NCI-H345 (cell line): Measurements from ENCODE around the gene PPP1R27.
"Not testable (repeated sequence)": the region's sequence is repeated elsewhere in the genome, so short reads cannot be mapped to it uniquely, and the experiment has no call there.

Experiments
- DNase-seq: peaks from one replicate; lab custom pipeline; 2025; lab: John Stamatoyannopoulos, UW

PPP1R27 gene

DNA sequence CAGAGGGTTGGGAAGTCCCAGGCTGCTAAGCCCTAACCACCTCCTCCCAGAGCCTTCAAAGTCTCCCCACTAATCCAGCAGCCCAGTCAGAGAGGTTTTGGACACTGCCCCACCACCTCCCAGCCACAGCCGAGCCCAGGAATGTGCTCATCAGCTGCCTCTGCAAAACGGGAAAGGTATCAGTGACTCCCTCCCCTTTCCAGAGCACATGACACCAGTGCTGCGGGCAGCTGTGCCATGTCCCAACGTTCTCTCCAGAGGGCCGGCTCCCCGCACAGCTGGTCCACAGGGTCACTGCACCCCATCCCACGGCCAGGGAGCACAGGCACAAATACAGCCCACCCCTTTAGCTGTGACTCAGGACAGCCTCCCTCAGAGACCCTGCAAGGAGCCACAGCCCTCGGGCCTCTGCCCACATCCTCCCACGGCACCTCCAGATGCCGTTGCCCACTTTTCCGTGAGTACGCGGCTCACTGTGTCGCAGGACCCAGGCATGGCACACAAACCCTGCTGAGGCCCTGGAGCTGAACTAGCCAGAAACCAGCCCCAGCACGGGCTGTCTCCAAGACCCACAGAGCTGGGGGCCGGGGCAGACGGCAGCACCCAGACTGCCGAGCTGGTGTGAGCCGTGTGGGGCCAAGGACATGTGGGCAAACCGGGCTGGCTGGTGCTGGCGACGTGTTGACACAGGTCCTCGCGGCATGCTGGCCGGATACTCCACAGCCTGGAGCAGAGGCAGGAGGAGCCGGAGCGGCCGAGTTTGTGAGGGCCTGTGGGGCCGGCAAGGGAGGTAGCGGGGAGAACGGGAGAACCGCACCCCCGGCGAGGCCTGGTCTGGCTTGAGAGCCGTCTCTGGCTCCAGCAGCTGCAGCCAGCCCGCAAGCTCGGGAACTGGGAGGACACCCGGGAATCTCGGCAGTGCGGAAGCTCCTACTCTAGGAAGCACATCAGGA, 6.3 kb upstream of the PPP1R27 start:
- no peak for DNase-seq

DNA sequence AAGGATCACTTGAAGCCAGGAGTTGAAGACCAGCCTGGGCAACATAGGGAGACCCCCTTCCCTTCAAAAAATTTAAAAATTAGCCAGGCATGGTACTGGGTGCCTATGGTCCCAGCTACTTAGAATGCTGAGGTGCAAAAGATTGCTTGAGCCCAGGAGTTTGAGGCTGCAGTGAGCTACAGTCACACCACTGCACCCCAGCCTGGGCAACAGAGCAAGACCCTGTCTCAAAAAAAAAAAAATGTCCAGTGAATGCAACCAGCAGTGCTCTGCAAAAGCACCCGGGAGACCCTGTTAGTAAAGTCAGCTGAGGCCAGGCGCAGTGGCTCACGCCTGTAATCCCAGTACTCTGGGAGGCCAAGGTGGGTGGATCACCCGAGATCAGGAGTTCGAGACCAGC, 5.2 kb upstream of the PPP1R27 start:
- DNase-seq = not testable (repeated sequence)

DNA sequence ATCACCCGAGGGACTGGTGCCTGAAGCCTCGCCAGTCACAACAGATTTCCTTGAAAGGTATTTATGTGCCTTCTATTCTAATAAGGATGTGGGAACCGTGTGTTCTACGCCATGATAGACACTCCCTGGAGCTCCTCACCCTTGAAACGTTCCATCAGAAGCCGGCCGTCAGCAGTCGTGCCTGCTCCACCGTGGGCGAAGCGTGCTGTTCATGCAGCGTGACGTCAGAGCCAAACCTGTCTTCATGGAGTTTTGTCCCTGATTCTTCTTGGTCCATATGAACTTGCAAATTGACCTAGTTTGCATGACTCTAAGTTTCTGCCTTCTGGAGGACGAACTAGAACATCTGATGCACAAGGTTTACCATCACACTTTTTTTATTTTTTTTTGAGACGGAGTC, 4.5 kb upstream of the PPP1R27 start:
- DNase-seq = no peak

DNA sequence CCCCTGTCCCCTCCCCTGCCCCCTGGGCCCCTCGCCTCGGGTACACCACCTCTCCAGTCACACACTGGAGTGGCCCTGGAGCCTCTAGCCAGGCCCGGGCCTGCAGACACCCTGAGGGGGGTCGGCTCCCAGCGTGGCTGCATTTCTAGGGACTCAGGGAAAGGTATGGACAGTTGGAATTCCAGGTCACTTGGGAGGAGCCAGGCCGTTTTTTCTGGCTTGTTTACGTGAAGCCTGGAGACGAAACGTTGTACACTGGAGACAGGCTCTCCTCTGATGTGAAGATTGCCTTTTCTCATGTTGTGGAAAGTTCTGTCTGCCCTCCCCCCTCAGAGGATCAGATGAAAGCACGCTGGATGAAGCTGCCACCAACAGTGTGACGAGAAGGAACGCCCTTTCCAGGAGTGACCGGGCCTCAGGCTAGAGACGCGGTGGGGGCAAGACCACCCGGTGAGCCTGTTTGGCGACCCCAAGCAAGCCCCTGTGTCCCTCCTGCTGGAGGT, 4.0 kb upstream of the PPP1R27 start:
- no peak for DNase-seq

DNA sequence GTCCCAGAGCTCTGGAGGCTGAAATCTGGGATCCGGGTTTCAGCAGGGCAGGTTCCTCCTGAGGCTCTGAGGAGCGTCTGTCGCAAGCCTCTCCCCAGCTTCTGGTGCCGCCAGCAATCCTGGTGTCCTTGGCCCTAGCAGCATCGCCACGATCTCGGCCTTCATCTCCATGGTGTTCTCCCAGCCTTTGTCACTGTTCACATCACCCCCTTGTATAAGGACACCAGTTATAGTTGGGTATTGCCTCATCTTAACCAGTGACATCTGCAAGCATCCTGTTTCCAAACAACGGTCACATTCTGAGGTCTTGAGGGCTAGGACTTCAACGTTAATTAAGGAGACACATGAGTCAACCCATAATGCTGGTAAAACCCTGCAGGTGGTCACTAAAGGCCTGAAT, 2.8 kb upstream of the PPP1R27 start:
- DNase-seq = no peak

DNA sequence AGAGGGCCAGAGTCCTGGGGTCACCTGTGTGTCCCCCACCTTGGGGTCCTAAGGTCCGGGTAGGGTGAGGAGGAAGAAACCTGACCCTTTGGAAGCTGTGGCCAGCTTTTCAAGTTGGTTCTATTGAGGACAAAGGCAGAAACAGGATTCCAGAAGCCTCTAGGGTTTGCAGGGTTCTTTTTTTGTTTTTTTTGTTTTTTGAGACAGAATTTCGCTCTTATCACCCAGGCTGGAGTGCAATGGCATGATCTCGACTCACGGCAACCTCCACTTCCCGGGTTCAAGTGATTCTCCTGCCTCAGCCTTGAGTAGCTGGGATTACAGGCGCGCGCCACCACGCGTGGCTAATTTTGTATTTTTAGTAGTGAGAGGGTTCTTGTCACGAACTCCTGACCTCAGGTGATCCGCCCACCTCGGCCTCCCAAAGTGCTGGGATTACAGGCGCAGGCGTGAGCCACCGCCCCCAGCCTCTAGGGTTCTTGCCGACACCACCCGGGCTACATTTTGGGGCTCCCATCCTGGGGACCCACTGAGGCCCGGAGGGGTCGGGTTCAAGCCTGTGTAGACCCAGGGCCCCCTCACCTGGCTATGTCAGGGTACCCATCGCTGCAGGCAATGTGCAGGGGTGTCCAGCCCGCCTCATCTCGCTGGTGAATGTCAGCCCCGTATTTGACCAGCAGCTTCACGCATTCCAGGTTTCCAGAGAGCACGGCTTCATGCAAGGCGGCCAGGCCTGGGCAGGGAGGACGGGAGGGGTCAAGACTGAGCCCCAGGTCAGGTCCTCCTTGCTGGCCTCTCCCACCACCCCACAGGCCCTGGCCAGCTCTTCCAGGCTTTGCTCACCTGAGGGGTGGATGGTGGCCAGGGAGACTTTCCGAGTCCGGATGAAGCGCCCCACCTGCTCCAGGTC, 674 bp downstream of the PPP1R27 start:
- no peak for DNase-seq

DNA sequence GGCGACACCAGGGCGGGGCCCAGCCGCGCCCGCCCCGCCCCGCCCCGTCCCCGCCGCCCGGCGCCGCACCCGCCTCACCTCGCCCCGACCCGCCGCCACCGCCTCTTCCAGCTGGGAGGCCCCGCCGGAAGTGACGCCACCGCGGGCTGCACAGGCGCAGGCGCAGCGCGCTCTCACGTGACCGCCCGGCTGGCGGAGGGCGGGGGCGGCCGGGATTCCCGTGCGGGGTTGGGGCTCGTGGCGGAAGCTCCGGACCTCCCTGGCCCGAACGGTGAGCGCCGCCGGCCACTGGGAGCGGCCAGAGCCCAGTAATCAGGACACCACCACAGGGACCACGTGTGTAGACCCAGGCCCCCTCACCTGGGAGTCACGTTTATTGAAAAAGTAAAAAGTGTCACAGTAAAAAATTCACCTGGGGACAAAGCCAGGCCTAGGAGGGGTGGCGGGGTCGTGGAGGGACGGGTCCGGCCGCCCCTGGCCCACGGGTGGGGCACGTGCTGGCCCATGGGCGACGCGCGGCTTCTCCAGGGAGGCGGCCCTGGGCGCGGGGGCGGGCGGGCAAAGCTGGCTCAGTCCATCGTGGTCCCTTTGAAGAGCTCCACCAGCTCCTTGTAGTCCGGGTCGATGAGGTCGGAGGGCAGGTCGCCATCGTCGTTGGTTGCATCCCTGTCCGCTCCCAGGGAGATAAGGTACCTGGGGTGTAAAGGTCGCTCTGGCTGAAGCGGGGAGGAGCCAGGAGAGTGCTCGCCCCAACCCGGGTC, 1.5 kb downstream of the PPP1R27 start, which contains the start of gene MCRIP1:
Gene MCRIP1 (minus strand): TSS at position 132 of the 761 bp plus-strand sequence. CDS start 8,785 bp downstream, outside the sequence.
- peak; percentile 99 for DNase-seq

DNA sequence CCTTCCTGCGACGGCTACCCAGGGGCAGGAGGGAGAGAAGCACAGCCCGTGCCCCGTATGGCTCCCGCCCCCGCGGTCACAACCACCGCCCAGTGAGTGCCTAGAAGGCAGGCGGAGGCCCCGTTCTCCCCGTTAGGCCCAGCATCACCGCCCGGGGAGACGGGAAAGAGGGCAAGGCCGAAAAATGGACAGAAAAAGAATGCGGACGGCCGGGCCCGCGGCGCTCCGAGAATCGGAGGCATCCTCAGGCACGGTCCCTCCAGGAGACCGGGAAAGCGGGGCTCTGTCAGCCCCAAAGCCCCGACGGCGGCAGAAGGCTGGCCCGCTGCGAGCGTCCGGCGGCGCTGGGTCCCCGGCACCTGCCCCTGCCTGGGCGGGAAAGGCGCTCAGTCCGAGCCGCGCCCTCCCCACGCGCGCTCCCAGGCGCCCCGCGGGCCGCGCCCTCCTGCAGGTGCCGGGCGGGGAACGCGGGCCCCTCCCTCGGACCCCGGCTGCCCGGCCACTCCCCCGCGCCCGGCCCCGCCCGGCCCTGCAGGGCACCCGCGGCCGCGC, 2.2 kb downstream of the PPP1R27 start:
- DNase-seq = peak; percentile 52

DNA sequence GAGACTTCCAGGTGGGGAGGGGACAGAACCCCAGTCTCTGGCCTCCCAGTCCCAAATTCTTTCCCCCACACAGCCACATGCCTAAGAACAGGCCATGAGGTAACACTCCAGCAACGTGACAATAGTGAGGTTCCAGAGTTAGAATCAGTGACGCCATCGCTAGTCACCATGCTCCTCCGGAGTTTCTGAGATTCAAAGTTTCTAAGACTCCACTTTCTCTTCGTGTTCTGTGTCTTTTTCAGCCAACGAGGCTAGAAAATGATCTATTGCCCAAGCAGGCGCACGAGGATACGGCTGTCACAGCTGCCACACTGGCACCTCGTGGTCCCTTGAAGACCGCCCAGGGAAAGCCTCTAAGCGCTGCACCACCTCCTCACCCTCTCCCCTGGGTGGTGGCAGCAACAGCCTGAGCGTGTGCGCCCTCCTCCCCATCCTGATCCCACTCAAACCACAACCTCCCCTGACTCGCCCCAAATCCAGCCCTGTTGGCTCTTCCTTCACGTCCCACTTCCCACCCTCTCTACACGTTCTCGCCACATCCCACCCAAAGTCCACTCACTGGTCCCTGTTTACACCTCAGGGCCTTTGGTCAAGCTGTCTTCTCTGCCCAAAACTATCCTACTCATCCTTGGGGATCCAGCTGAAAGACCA, 2.8 kb downstream of the PPP1R27 start:
- DNase-seq = peak; percentile 20

DNA sequence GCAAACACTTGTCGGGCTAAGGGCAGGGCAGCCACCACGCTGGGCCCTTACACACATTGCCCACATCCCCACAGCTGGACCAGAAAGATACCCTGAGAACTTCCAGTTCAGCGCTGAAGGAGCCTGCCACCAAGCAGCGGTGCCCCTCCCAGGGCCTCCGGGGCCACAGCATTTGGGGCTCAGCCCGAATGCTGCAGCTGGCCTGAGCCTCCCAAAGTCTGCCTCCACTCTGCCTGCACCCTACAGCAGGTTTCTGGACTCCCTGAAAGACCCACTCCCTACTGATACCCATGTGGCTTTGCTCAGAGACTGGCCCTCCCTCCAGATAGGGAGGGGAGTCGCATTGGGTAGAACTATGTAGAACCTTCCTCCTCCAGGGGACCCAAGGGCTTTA, 3.3 kb downstream of the PPP1R27 start:
- no peak for DNase-seq

DNA sequence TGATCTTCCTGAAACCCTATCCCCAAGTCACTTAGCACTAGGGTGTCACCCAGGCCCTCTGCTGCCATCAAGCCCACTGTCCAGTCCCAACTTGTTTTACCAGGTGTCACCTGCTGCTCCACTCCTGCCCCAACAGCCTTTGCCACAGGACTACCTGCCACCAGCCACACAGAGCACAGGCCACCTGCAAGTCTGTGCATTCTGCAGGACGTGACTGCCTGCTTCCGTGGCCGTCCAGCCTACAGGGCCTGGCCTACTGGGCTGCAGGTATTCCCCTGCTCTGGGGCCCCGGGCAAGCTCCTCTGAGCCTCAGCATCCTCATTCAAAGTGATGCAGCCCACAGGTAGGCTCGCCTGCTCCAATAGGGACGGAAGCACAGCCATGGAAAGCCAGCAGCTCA, 5.0 kb downstream of the PPP1R27 start:
- no peak for DNase-seq

DNA sequence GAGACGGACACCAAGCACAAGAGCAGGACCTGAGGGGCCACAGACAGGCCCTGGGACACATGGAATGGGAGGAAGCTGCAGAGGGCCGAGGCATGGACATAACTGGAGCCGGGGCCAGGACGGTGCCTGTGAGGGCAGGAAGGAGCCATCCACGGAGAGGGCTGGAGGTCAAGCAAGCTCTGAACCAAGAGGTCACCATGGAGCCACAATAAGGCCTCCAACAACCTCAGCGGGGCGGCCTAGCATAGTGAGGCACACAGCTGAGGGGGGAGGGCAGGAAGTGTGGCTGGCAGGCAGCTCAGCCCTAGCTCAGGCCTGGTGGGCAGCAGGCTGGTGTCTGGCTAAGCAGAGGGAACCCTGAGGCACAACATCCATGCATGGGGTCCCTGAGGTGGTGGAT, 6.2 kb downstream of the PPP1R27 start:
- DNase-seq = no peak

DNA sequence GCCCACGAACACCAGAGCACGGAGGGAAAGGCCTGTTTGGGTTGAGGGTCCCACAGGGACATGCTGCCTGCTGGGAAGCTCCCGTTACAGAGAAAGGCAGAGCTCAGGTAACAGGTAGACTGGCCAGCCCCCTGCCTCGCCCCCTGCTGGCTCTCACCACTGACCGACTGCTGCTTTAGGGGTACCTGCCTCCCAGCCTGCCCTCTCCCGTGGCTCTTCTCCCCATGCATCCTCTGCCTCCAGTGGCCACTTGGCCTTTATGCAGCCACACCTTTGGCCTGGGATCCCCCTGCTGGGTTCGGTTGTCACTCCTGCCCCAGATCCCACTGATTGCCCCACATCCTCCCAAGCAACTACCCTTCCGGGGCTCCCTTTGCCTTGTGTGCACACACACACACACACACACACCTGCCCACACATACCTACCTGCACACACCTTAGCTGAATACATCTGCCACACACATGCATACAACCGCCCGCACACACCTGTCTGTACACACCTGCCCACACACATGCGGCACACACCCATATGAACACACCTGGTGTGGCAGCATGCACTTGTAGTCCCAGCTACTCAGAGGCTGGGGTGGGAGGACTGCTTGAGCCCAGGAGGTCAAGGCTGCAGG, 8.9 kb downstream of the PPP1R27 start:
- DNase-seq = no peak

DNA sequence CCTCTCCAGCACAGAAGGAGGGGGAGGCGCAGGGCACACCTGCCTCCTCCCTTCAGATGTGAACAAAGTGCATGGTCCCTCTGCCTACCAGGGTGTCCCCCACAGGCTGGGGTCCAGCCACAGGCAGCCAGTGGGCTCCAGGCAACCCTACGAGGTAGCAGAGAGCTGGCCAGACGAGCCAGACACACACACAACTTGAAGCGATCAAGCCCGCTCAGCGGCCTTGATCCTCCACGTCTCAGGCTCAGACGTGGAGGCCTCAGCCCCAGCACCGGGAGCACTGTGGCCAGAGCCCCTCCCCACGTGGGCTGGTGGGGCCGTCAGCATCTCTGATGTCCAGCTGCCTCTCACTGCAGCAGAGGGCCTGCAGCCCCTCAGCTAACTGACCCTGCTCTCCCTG, 10.3 kb downstream of the PPP1R27 start:
- no peak for DNase-seq

DNA sequence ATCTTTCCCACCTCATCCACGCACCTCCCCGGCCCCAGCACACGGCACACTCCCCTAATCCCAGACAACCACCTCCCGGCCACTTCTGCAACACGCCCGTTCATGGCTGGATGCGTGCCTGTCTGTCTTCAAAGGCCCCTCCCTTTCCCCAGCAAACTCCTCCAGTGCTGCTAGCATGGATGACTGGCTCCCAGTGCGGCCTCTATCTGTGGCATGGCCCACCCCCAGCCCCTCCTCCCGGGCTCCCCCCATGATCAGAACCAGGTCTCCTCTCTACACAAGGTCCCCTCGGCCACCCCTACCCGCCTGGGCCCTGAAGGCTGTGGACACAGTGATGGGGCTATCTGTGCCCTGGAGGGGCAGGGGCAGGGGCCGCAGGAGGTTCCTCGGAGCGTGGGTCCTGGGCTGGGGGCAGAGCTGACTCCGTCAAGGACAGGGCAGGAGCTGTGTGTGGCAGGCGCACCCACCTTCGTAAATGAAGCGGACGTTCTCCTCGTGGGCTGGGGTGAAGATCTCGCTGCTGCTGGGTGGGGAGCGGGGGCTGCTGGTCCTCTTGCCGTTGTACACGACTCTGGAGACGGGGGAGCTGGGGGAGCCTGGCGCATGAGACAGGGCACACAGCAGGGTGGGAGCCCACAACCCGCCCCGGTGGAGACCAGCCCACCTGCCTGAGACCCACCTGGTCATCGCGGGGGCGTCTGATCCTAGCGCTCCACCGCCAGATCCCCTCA, 10.9 kb downstream of the PPP1R27 start:
- DNase-seq = no peak

DNA sequence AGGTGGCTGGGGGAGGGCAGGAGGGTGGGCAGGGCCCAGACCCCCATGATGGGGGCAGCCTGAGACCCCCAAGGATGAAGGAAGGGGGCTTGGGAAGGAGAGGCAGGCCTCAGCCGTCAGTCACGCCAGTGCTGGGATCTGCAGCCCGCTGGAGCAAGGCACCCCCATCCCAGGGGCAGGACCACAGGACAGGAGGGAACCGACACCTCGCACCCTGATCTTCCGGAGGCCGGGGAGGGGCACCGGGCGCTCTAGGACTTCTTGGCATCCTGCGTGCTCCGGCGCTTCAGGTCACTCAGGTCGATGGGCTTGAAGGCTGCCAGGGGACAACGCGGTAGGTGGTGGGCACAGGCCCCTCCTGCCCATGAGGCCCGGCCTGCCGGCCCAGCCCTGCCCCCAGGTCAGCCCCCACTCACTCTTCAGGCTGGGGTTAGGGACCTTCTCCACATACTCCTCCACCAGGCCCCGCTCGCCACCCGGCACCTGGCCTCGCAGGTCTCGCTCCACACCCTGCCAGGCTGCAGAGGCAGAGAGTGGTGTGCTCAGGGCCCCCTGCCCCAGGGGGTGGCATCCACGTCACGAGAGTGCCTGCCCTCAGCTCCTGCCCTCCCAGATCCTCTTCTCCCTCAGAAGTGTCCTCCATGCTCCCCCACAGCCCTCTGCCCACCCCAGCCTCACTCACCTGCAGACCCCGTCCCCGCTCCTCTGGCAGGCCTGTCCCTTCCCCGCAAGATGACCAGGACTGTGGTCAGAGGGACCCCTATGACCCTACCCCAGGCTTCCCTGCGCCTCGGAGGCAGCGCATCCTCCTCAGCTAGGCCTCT, 11.6 kb downstream of the PPP1R27 start:
- no peak for DNase-seq

DNA sequence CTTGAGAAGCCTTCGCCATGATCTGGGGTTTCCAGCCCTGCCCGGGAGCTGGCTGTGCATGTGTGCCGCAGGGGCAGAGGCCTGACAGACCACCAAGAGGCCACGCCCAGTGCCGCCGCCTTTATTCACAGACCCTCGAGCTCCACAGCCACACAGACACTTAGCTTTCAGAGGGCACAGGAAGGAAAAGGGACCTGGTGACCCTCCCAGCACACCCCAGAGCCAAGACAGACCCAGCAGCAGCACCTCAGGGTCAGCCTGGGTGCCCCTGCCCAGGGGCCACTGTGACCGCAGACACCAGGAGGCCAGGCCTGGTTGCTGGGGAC, 12.6 kb downstream of the PPP1R27 start:
- DNase-seq = no peak

DNA sequence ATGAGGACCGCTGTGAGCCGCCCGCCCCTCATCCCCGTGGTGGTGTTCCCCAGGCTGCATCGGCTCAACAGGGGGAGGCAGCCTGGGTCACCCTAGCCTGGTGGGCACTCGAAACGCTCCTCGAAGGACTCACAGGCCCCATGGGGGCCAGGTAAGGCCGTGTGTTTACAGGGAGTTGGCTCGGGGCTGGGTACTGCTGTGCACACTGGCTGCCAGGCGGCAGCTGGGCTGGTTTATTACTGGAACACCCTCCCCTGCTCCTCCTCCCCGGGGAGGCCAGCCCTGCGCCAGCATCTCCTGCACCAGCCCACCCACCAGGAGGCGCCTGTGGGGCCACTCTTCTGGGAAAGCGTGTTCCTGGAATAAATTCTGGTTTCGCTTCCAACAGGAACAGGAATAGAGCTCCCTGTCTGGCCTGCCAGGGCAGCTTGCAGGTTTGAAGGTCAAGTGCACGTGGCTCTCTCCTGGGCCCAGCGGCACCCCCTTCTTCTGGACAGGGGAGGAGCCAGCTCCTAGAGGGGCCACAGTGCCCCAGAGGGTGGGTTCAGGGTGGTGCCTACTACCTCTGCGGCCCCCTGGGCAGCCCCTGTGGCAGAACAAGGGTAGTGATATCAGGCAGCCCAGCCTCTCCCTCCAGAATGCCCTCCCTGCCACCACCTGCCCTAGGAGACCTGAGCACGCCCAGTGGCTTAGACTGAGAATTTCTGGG, 13.1 kb downstream of the PPP1R27 start:
- DNase-seq = peak; percentile 69
